GM13977 (cell line): ENCODE data around the gene FAM25A.

ENCODE experiments used
- DNase-seq: peaks from one replicate; pipeline ENCODE4 v3.0.0; 2012; ENCODE audit warnings: low spot score
- CTCF ChIP-seq: IDR thresholded peaks from 2 replicates; pipeline ENCODE4 v1.5.1; 2012; ENCODE audit warnings: mild to moderate bottlenecking, control low read depth; ENCODE audit not compliant: insufficient read depth; ENCODE audit errors: extremely low read depth, missing control alignments
- in situ Hi-C: fragments of 300-500 bp; cut with MboI; formaldehyde crosslinking; loops from one replicate; pipeline ENCODE4 v1.12.0; 2022; ENCODE audit warnings: low sequenced_read_pairs, low pct_unique_long_range_greater_than_20kb, mixed read lengths, inconsistent platforms; ENCODE audit not compliant: unreplicated experiment

The FAM25A gene

GRCh38 chr10:87066178-87066577 is 46.1 kb downstream of the FAM25A start:
- no peak for TF ChIP-seq CTCF
- in situ Hi-C loops, result no loop called here
- no peak for DNase-seq

DNA sequence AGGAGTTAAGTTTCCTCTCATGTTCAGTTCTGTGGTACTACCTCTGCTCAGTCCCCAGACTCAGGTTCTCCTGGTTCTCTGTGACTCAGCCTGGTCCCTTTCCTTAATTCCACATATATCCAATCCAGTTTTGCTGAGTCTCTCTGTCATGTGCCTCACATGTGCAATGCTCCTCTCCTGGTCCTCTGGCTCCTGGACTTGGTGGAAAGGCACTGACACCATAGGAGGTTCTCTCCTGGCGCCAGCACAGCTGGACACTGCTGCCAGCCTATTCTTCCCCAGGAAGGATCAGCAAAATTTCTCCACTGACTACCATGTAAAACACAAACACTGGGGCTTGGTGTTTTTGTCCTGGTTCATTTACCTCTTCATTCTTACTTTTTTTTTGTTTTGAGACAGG is 46.8 kb downstream of the FAM25A start:
- in situ Hi-C loops, result no loop called here
- no peak for TF ChIP-seq CTCF
- no peak for DNase-seq

DNA sequence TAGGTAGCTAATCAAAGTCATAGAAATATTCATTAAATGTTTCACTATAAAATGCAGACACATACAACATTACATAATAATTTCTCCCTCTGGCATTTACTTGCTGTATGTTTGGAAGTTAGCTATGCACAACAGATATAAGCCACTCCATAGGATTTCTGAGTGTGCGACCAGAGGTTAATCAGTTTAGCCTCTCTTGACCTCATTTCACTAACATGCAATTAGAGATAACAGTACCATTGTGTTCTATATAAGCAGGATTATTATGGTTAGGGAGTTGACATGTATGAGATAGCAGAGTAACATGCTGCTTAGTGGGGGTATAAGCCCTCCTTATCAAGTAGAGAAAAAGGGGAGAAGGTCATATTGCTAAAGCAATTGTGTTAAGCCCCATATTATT is 48.2 kb downstream of the FAM25A start:
- TF ChIP-seq CTCF, result no peak
- in situ Hi-C loops, result no loop called here

GRCh38 chr10:87072449-87072848 is 52.4 kb downstream of the FAM25A start:
- in situ Hi-C loops, result no loop called here
- DNase-seq, result no peak
- no peak for TF ChIP-seq CTCF

More for the DNA sequence above, 48.2 kb downstream of the FAM25A start:
- no peak for DNase-seq
